ENCODE measurements around the gene POU2AF2. TPM values are rescaled to one million over a fixed set of nuclear protein-coding genes. Genes with fewer than 3 reads are reported as not detected.

POU2AF2 gene
- total RNA-seq, 4 donors from 2014 or later, result 1.9 to 4.4 TPM; not detected in 2

DNA sequence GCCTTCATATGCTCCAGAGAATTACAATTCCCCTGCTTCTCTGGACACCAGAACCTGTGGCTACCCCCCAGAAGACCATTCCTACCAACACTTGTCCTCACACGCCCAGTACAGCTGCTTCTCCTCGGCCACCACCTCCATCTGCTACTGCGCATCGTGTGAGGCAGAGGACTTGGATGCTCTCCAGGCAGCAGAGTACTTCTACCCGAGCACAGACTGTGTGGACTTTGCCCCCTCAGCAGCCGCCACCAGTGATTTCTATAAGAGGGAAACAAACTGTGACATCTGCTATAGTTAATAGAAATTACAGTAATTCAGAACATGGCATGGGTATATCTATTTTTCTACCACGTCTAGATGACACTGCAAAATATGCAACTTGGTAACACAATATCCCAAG is 62.6 kb downstream of the POU2AF2 start:
- intact Hi-C loops (cut with DNase I; ENCODE audit: low total_unique reads), result no loop called here
- Histone ChIP-seq H3K36me3 (no peaks in the 10 kb centered on the region), H3K9me3 (no peaks in the 10 kb centered on the region), H3K27ac (peak overlapping the region; percentile 16 to 44 (median 30)), H3K4me3 (no peak overlapping the region), H3K4me1 (peaks cover 7 to 40% (median 8%) of the 10 kb centered on the region in 4 donors), H3K27me3 (no peaks in the 10 kb centered on the region)
- in situ Hi-C loops (cut with MboI; ENCODE audit: low pct_ligation_motif_present in 1 of 4, low pct_unique_long_range_greater_than_20kb in 1 of 4, low sequenced_read_pairs in 3 of 4), result no loop called here
- 28 to 46% methylated on average over 3 to 7 of the region's 7 CpGs for WGBS, 2 donors (ENCODE audit: low coverage in 1 of 2)
- peak; percentile 87 for DNase-seq
- TF ChIP-seq, protein P1, sequence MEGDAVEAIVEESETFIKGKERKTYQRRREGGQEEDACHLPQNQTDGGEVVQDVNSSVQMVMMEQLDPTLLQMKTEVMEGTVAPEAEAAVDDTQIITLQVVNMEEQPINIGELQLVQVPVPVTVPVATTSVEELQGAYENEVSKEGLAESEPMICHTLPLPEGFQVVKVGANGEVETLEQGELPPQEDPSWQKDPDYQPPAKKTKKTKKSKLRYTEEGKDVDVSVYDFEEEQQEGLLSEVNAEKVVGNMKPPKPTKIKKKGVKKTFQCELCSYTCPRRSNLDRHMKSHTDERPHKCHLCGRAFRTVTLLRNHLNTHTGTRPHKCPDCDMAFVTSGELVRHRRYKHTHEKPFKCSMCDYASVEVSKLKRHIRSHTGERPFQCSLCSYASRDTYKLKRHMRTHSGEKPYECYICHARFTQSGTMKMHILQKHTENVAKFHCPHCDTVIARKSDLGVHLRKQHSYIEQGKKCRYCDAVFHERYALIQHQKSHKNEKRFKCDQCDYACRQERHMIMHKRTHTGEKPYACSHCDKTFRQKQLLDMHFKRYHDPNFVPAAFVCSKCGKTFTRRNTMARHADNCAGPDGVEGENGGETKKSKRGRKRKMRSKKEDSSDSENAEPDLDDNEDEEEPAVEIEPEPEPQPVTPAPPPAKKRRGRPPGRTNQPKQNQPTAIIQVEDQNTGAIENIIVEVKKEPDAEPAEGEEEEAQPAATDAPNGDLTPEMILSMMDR (IDR thresholded peaks at IDR 0.05), result no peak
- TF ChIP-seq POLR2AphosphoS5 (IDR thresholded peaks at IDR 0.05) (peak in 1 of 3 donors; percentile 58), POLR2A (IDR thresholded peaks at IDR 0.05) (no peak)

DNA sequence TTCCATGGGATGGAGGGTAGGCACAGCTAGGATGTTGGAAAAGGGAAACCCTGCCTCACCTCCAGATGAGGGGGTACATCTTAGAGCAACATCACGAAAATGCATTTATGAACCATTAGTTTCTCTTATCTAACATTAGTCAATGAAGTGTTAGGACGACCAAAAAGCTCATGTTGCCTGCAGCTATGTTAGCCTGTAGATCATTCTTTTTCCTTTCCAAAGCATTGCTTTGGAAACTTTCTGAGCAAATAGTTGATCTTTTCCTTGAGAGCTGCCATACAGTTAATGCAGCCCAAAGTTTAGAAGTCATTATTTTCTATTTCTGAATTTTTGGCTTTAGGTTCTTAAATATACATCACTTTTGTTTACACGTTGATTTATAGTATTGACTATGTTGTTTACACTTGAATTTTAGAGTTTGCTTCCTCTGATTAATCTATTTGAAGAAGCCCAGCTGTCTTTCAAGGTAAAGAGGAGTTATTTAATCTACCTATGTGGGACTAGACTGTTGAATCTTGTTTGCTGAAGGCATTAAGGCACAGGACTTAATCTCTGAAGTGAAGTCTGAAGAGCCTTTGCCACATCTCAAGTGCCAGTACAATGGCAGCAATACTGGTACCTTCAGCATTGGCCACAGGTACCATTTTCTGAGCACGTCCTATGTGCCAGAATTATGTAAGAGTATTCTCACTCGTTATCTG is 63.8 kb downstream of the POU2AF2 start:
- intact Hi-C loops (cut with DNase I; ENCODE audit: low total_unique reads) (no loop called here), in situ Hi-C loops (cut with MboI; ENCODE audit: low pct_ligation_motif_present in 1 of 4, low pct_unique_long_range_greater_than_20kb in 1 of 4, low sequenced_read_pairs in 3 of 4) (no loop called here)
- H3K4me1 ChIP-seq, result peaks cover 0 to 29% (median 3%) of the 10 kb centered on the region in 4 donors
- H3K27ac ChIP-seq, result peak overlapping the region in 2 of 4 donors; percentile 3 to 11
- TF ChIP-seq POLR2AphosphoS5 (IDR thresholded peaks at IDR 0.05) (no peak), POLR2A (IDR thresholded peaks at IDR 0.05) (no peak), EP300 (IDR thresholded peaks at IDR 0.05; ENCODE audit: low read depth) (no peak)
- TF ChIP-seq, protein P1 (IDR thresholded peaks at IDR 0.05), result no peak
- no peak overlapping the region for H3K4me3 ChIP-seq
- H3K9me3 ChIP-seq, result no peaks in the 10 kb centered on the region
- no peak for DNase-seq
- H3K36me3 ChIP-seq, result no peaks in the 10 kb centered on the region
- WGBS, 2 donors (ENCODE audit: low coverage in 1 of 2), result 61 to 77% methylated on average over 4 to 5 of the region's 5 CpGs
- no peaks in the 10 kb centered on the region for H3K27me3 ChIP-seq

DNA sequence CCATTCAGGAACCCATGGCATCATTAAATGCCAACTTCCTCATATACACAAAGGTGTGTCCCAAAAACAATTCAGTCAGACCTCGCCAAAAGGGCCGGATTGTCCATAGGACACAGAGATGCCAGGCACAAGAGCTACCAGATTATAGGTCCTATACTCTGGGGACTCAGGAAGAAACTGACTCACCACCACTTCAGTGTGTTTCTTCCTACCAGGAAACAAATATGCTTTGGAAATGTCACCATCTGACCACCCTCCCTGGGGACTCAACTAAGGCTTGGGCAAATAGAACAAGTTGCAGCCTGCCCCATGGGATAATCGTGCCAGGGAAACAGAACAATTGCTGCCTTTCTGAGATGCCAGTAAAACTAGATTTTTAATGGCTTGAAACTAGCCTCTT is 64.6 kb downstream of the POU2AF2 start:
- peak; percentile 43 for DNase-seq
- intact Hi-C loops (cut with DNase I; ENCODE audit: low total_unique reads), result no loop called here
- no peaks in the 10 kb centered on the region for H3K36me3 ChIP-seq
- TF ChIP-seq EP300 (IDR thresholded peaks at IDR 0.05; ENCODE audit: low read depth), result no peak
- TF ChIP-seq POLR2A (IDR thresholded peaks at IDR 0.05), result no peak
- no peak for TF ChIP-seq POLR2AphosphoS5 (IDR thresholded peaks at IDR 0.05)
- TF ChIP-seq, protein P1 (IDR thresholded peaks at IDR 0.05), result no peak
- H3K27ac ChIP-seq, result peak overlapping the region in 3 of 4 donors; percentile 3 to 11 (median 11)
- no peak overlapping the region for H3K4me3 ChIP-seq
- H3K9me3 ChIP-seq, result no peaks in the 10 kb centered on the region
- in situ Hi-C loops (cut with MboI; ENCODE audit: low pct_ligation_motif_present in 1 of 4, low pct_unique_long_range_greater_than_20kb in 1 of 4, low sequenced_read_pairs in 3 of 4), result no loop called here
- 30 to 48% methylated on average over 1 to 3 of the region's 3 CpGs for WGBS, 2 donors (ENCODE audit: low coverage in 1 of 2)
- peaks cover 0 to 29% (median 3%) of the 10 kb centered on the region in 4 donors for H3K4me1 ChIP-seq
- H3K27me3 ChIP-seq, result no peaks in the 10 kb centered on the region

DNA sequence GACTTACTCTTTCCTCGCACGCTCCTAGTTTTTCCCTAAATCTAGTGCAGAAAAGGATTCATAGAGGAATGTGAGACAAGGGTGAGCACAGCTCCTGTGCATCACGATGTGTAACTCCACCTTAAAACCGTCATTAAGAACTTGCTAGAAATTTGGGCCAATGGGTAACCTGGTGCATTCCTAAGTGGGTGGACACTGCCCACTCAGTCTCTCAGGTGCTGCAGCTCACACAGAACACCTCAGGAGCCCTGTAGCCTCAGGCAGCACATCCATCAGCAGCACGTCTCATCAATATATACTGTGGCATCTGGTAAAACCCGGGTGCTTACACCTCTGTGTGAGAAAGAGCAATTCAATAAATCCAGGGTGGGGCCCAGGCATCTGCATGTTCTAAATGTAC is 65.2 kb downstream of the POU2AF2 start:
- Histone ChIP-seq H3K27me3 (no peaks in the 10 kb centered on the region), H3K36me3 (no peaks in the 10 kb centered on the region), H3K4me3 (no peak overlapping the region), H3K4me1 (peaks cover 0 to 29% (median 3%) of the 10 kb centered on the region in 4 donors), H3K27ac (peak overlapping the region in 1 of 4 donors; percentile 11), H3K9me3 (no peaks in the 10 kb centered on the region)
- in situ Hi-C loops (cut with MboI; ENCODE audit: low pct_ligation_motif_present in 1 of 4, low pct_unique_long_range_greater_than_20kb in 1 of 4, low sequenced_read_pairs in 3 of 4), result no loop called here
- intact Hi-C loops (cut with DNase I; ENCODE audit: low total_unique reads), result no loop called here
- DNase-seq, result no peak
- TF ChIP-seq POLR2A (IDR thresholded peaks at IDR 0.05), result no peak
- TF ChIP-seq EP300 (IDR thresholded peaks at IDR 0.05; ENCODE audit: low read depth), result no peak
- no peak for TF ChIP-seq POLR2AphosphoS5 (IDR thresholded peaks at IDR 0.05)
- TF ChIP-seq, protein P1 (IDR thresholded peaks at IDR 0.05), result no peak
- WGBS, 2 donors (ENCODE audit: low coverage in 1 of 2), result 73% methylated on average over 4 to 6 of the region's 6 CpGs

Measured in transverse colon (tissue), 4 donors.